ENCODE measurements around the gene STRIP1.
A peak's percentile ranks its signal among the peaks of the same experiment; 100 is the strongest.

The STRIP1 gene

DNA sequence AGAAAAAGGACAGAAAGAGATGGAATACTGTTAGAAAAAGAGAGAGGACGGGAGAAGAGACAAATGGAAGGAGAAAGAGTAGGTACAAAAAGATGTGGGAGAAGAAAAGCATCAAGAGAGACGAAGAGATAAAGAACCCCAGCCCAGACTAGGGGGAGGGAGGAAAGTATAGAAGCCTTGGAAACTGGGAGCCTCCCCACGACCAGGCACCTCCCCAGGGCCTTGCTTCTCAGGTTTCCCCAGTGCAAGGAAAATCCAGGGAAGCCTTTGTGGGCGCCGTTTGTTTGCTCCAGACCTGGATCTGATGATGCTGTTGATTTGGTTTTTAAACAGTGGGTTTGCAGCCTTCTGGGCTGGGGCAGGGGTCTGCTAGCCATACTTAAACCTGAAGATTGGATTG lies 51.2 kb downstream of the STRIP1 start:
- ChIA-PET CTCF (interaction anchor here (1.1 to 1.7 kb wide), 3 partner anchors 19 to 25 kb away, joined by 3 to 4 read pairs (median 3); no protein-coding TSS in a partner anchor), POLR2A (no interaction called here)
- TF ChIP-seq, protein P1, sequence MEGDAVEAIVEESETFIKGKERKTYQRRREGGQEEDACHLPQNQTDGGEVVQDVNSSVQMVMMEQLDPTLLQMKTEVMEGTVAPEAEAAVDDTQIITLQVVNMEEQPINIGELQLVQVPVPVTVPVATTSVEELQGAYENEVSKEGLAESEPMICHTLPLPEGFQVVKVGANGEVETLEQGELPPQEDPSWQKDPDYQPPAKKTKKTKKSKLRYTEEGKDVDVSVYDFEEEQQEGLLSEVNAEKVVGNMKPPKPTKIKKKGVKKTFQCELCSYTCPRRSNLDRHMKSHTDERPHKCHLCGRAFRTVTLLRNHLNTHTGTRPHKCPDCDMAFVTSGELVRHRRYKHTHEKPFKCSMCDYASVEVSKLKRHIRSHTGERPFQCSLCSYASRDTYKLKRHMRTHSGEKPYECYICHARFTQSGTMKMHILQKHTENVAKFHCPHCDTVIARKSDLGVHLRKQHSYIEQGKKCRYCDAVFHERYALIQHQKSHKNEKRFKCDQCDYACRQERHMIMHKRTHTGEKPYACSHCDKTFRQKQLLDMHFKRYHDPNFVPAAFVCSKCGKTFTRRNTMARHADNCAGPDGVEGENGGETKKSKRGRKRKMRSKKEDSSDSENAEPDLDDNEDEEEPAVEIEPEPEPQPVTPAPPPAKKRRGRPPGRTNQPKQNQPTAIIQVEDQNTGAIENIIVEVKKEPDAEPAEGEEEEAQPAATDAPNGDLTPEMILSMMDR (IDR thresholded peaks at IDR 0.05; ENCODE audit: control extremely low read depth, extremely low read depth, low read depth, missing control alignments) = no peak
- no peak for DNase-seq (ENCODE audit: extremely low spot score)

DNA sequence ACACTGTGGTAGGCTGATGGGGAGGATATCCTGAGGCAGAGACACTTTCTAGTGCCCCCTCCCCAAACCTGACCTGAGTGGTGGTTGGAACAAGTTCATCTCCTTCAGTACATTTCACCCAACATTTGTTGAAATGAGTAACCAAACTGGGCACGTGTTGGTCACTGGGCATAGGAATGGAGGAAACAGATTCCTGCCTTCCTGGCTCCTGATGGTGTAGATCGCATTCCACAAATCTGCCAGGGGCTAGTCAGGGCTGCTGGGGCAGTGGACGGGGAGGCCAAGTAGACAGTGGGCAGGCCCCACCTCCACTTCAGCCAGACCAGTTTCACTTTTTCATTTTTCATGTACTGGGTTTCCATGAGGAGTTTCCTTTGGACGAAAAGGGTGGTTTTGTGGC lies 52.5 kb downstream of the STRIP1 start:
- ChIA-PET POLR2A (no interaction called here), CTCF (interaction anchor here (0.9 to 11.9 kb wide), 10 partner anchors 13 to 178 kb away, joined by 3 to 286 read pairs (median 4); no protein-coding TSS in a partner anchor)
- TF ChIP-seq, protein P1 (IDR thresholded peaks at IDR 0.05; ENCODE audit: control extremely low read depth, extremely low read depth, low read depth, missing control alignments) = no peak
- no peak for DNase-seq (ENCODE audit: extremely low spot score)

DNA sequence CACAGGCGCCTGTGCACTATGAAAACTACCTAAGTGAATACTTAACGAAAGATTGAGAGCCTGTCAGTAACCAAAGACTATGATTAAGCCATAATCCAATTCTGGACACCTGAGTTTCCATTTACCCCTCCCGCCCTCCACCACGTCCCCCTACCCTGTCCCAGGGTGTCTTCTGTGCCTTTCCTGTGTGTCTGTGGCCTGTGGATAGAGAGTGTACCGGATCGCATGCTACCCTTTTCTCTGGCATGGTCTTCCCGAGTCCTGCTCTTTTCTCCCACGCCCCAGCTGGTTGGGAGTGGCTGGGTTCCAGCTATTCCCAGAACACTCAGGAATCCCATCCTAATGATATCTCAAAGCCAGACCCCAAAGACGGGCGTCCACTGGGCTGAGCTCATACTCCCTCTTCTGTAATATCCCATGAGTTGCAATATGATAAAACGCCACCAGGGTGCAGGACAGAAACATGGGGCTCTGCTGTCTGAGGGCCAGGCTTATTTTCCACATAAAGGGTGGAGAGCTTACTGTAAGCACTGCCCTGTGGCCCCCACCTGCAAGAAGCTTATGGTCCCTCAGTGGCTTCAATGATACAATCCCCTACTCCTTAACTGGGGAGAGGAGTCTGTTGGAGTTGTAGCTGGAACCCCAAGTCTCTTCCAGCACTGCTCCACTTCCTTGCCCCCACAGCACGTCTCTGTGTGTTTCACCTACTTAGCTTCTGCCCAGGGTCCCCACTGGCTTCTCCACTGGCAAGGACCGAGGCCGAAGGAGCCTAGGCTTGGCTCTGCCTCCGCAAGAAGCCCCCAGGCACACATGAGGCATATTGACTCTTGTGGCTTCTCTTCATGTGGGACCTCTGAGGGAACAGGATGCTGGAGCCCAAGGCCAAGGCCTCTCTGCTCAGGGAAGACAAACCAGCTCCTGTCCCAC lies 53.7 kb downstream of the STRIP1 start:
- peak; percentile 78 for DNase-seq (ENCODE audit: extremely low spot score)
- ChIA-PET POLR2A (no interaction called here), CTCF (interaction anchor here (0.6 to 11.9 kb wide), 50 partner anchors 11 to 699 kb away, joined by 3 to 286 read pairs (median 4); partner anchors contain the start of genes AHCYL1, ALX3, RBM15 and STRIP1)
- TF ChIP-seq, protein P1 (IDR thresholded peaks at IDR 0.05; ENCODE audit: control extremely low read depth, extremely low read depth, low read depth, missing control alignments) = peak; percentile 71

DNA sequence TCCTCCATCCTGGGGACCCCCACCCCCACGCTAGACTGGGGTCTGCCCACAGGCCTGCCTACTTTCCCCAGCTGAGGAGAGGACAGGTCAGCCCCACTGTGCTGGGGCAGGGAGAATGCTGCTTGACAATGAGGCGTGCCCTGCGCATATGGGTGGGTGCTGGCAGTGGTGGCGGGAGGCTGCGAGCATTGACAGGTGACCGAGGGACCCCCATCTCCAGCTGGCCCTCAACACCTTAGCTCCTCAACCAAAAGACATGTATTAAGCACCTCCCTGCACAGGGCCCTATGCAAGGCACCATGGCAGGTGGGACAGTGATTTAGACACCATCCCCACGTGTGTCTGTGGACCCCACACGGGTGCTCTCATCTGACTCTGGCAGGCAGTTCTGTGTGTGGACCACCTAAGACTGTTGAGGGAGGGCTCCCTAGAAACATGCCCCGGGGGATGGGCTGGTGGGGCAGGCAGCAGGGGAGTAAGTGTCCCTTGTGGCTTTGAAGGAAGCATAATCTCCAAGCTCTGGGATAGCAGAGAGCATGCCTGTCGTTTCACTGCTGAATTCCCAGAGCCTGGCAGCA lies 54.4 kb downstream of the STRIP1 start:
- POLR2A ChIA-PET = no interaction called here
- CTCF ChIA-PET = interaction anchor here (0.7 to 11.9 kb wide), 44 partner anchors 11 to 448 kb away, joined by 3 to 286 read pairs (median 4); partner anchors contain the start of genes AHCYL1, ALX3, RBM15 and STRIP1
- TF ChIP-seq, protein P1 (IDR thresholded peaks at IDR 0.05; ENCODE audit: control extremely low read depth, extremely low read depth, low read depth, missing control alignments) = no peak

DNA sequence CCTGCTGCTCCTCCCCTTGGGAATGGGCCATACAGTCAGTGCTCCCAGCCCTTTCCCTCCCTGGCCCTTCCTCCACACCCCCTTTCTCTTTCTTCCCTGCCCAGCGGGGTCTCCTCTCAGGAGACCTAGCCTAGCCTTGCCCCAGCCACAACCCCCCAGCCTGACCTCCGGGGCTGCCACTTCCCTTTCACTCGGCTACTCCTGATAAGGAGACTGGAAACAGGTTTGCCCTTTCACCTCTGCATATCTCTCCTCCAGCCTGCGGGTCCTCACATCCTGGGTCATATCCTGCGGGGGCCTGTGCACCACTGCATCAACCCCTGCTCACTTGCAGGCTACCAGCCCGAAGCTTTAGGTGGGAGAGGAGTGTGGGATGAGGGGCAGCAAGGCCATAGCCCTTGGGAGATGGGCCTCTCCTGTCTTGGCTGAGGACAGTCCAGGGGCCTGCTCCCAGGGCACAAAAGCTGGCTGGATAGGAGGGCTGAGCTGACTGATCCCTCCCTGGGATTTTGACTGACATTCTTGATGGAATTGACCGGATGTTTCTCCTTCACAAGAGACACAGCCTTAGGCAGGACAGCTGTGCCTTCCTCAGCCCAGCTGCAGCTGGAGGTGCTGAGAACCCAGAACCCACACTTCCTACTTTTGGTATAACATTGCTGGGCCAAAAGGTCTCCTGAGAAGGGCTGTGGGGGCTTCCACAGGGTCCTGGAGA lies 55.3 kb downstream of the STRIP1 start:
- DNase-seq (ENCODE audit: extremely low spot score) = no peak
- TF ChIP-seq, protein P1 (IDR thresholded peaks at IDR 0.05; ENCODE audit: control extremely low read depth, extremely low read depth, low read depth, missing control alignments) = no peak
- ChIA-PET POLR2A (no interaction called here), CTCF (interaction anchor here (1.1 to 11.9 kb wide), 10 partner anchors 12 to 449 kb away, joined by 3 to 286 read pairs (median 18); partner anchors contain the start of gene UBL4B)

More for the DNA sequence above, 54.4 kb downstream of the STRIP1 start:
- no peak for DNase-seq (ENCODE audit: extremely low spot score)

DNA sequence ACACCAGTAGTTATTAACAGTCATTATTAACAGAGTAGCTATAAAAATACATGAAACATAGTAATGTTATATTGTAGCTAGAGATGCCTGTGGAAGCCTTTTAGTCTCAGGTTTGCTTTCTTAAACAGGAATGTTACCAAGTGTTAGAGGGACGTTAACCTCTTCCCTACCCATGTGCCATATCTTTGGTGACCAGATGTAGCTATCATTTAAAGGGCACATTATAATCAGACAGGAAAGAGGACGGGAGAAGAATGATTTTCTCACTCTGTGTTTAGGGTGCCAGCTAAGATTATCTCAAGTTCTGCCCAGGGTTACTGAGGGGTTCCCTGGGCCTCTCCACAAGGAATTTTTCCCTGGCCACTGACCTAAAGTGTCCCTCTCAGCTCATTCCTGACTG lies 57.0 kb downstream of the STRIP1 start:
- ChIA-PET POLR2A (interaction anchor here (1.2 kb wide), 1 partner anchor 13 kb away, joined by 3 read pairs; no protein-coding TSS in a partner anchor), CTCF (interaction anchor here (0.7 to 11.9 kb wide), 11 partner anchors 10 to 404 kb away, joined by 4 to 286 read pairs (median 8); partner anchors contain the start of gene ALX3)
- DNase-seq (ENCODE audit: extremely low spot score) = no peak
- TF ChIP-seq, protein P1 (IDR thresholded peaks at IDR 0.05; ENCODE audit: control extremely low read depth, extremely low read depth, low read depth, missing control alignments) = no peak

Data from GM10248 (cell line).